H1 (cell line): ENCODE measurements around the gene NHSL2. TPM values are rescaled to one million over a fixed set of nuclear protein-coding genes. Genes with fewer than 3 reads are reported as not detected.

Experiments
- CTCF ChIA-PET: fragments of 300-600 bp; sonication (Branson Sonifier 250); formaldehyde crosslinking; loops from one replicate; lab custom pipeline; 2021; ENCODE audit not compliant: partially characterized antibody; lab: Charles Lee
- POLR2A ChIA-PET: fragments of 300-600 bp; sonication (Branson Sonifier 250); formaldehyde crosslinking; loops from one replicate; lab custom pipeline; 2021; ENCODE audit warnings: inconsistent platforms; ENCODE audit not compliant: partially characterized antibody; lab: Charles Lee
- DNase-seq, 2 experiments: peaks; one replicate each; pipeline versions ENCODE4 v3.0.0 to v3.0.0-alpha.2; 2010 to 2022; ENCODE audit warnings: low spot score in 2 of 2, low read depth in 1 of 2, mixed read lengths in 1 of 2
- FAIRE-seq: peaks from 2 replicates; lab custom pipeline; 2011; peaks lifted over from hg19 to GRCh38; lab: Jason Lieb, UNC
- H2AFZ ChIP-seq: 2 replicates; pipeline ENCODE4 v1.8.1; 2012; ENCODE audit warnings: low read length, inconsistent platforms
- H2AK5ac ChIP-seq: 2 replicates; pipeline ENCODE4 v1.6.1; 2013; ENCODE audit warnings: low read depth, low read length
- H2BK120ac ChIP-seq: replicated peaks from 2 replicates; pipeline ENCODE3; 2013; ENCODE audit warnings: low read depth, low read length, inconsistent platforms
- H2BK12ac ChIP-seq: 2 replicates; pipeline ENCODE4 v1.6.1; 2013; ENCODE audit warnings: low read depth, low read length
- H2BK15ac ChIP-seq: 2 replicates; pipeline ENCODE4 v1.6.1; 2013; ENCODE audit warnings: low read length
- H2BK20ac ChIP-seq: 2 replicates; pipeline ENCODE4 v1.6.1; 2013; ENCODE audit warnings: low read length
- H2BK5ac ChIP-seq: 2 replicates; pipeline ENCODE4 v1.6.1; 2013; ENCODE audit warnings: low read depth, low read length
- H3K14ac ChIP-seq: 2 replicates; pipeline ENCODE4 v1.6.1; 2013; ENCODE audit warnings: inconsistent platforms; ENCODE audit not compliant: insufficient read length
- H3K18ac ChIP-seq: 2 replicates; pipeline ENCODE4 v1.6.1; 2013; ENCODE audit warnings: low read length; ENCODE audit errors: extremely low read depth
- H3K23ac ChIP-seq: 2 replicates; pipeline ENCODE4 v1.6.1; 2013; ENCODE audit warnings: inconsistent platforms; ENCODE audit not compliant: insufficient read length
- H3K23me2 ChIP-seq: 2 replicates; pipeline ENCODE4 v1.6.1; 2013; ENCODE audit warnings: low read depth, low read length
- H3K27ac ChIP-seq: 2 replicates; pipeline ENCODE4 v1.6.1; 2011; ENCODE audit warnings: low read depth, low read length, inconsistent platforms
- H3K27me3 ChIP-seq, 4 experiments: replicated peaks in 1 of 4; 1 replicate in 1 of 4; 2 replicates in 3 of 4; pipeline versions ENCODE4 v1.6.1 to v1.8.1; 2011 to 2013; ENCODE audit warnings: low read length in 3 of 4, mild to moderate bottlenecking in 3 of 4, inconsistent platforms in 2 of 4, mixed read lengths in 2 of 4, moderate library complexity in 1 of 4; ENCODE audit not compliant: control insufficient read depth in 3 of 4, insufficient read depth in 3 of 4; ENCODE audit errors: extremely low read depth in 1 of 4
- H3K36me3 ChIP-seq, 4 experiments: 2 replicates each; pipeline versions ENCODE4 v1.6.1 to v1.8.1; 2011 to 2013; ENCODE audit warnings: mild to moderate bottlenecking in 4 of 4, low read length in 3 of 4, moderate library complexity in 2 of 4, control low read depth in 1 of 4, inconsistent platforms in 1 of 4; ENCODE audit not compliant: insufficient read depth in 4 of 4, control insufficient read depth in 2 of 4
- H3K4ac ChIP-seq: replicated peaks from 2 replicates; pipeline ENCODE3; 2013; ENCODE audit warnings: low read length, low read depth, mixed read lengths, inconsistent platforms; ENCODE audit not compliant: insufficient read length
- H3K4me1 ChIP-seq, 4 experiments: replicated peaks in 1 of 4; 1 replicate in 1 of 4; 2 replicates in 3 of 4; pipeline versions ENCODE4 v1.6.1 to v1.8.1; 2011 to 2013; ENCODE audit warnings: low read length in 3 of 4, inconsistent platforms in 2 of 4, mixed read lengths in 1 of 4; ENCODE audit not compliant: insufficient read depth in 4 of 4, control insufficient read depth in 3 of 4
- H3K4me2 ChIP-seq, 2 experiments: 2 replicates each; pipeline versions ENCODE4 v1.6.1 to v1.8.1; 2011 to 2013; ENCODE audit warnings: low read depth in 2 of 2, low read length in 2 of 2, control low read depth in 1 of 2, inconsistent platforms in 1 of 2, mild to moderate bottlenecking in 1 of 2; ENCODE audit not compliant: insufficient read depth in 1 of 2
- H3K4me3 ChIP-seq, 4 experiments: fragments of 200-600, 300-600 bp in 1 of 4; sonication (generic), shearing (Covaris generic), sonication (Bioruptor Twin) in 1 of 4; 2 replicates each; pipeline versions ENCODE4 v1.5.1 to v1.8.1; 2011 to 2016; ENCODE audit warnings: low read length in 4 of 4, low read depth in 3 of 4, control low read depth in 2 of 4, inconsistent platforms in 2 of 4, mild to moderate bottlenecking in 2 of 4, mixed read lengths in 1 of 4, moderate library complexity in 1 of 4; ENCODE audit not compliant: insufficient read depth in 2 of 4; ENCODE audit errors: extremely low read depth in 1 of 4
- H3K56ac ChIP-seq: replicated peaks from 2 replicates; pipeline ENCODE3; 2013; ENCODE audit warnings: low read depth, mild to moderate bottlenecking, mixed read lengths, low read length, inconsistent platforms; ENCODE audit not compliant: insufficient read length
- H3K79me1 ChIP-seq: 2 replicates; pipeline ENCODE4 v1.6.1; 2013; ENCODE audit warnings: low read depth, low read length, control low read depth
- H3K79me2 ChIP-seq, 2 experiments: 2 replicates each; pipeline versions ENCODE4 v1.6.1 to v1.8.1; 2012 to 2013; ENCODE audit warnings: low read length in 2 of 2, mild to moderate bottlenecking in 2 of 2, inconsistent platforms in 1 of 2; ENCODE audit not compliant: insufficient read depth in 2 of 2, control insufficient read depth in 1 of 2
- H3K9ac ChIP-seq, 4 experiments: replicated peaks in 1 of 4; 1 replicate in 1 of 4; 2 replicates in 3 of 4; pipeline versions ENCODE4 v1.6.1 to v1.8.1; 2011 to 2013; ENCODE audit warnings: low read depth in 3 of 4, low read length in 3 of 4, control low read depth in 2 of 4, mild to moderate bottlenecking in 2 of 4, moderate library complexity in 2 of 4, inconsistent platforms in 1 of 4; ENCODE audit errors: extremely low read depth in 1 of 4
- H3K9me3 ChIP-seq, 2 experiments: 2 replicates each; pipeline versions ENCODE4 v1.6.1 to v1.8.1; 2012 to 2013; ENCODE audit warnings: mild to moderate bottlenecking in 2 of 2, moderate library complexity in 2 of 2, control low read depth in 1 of 2, inconsistent platforms in 1 of 2, low read depth in 1 of 2, low read length in 1 of 2, mixed read lengths in 1 of 2; ENCODE audit not compliant: insufficient read depth in 2 of 2
- H4K20me1 ChIP-seq, 2 experiments: replicated peaks in 1 of 2; 2 replicates each; pipeline versions ENCODE3 to v1.8.1; 2011 to 2013; ENCODE audit warnings: inconsistent platforms in 2 of 2, low read length in 2 of 2, mild to moderate bottlenecking in 1 of 2; ENCODE audit not compliant: insufficient read depth in 2 of 2, control insufficient read depth in 1 of 2
- H4K5ac ChIP-seq: 2 replicates; pipeline ENCODE4 v1.6.1; 2013; ENCODE audit warnings: low read length, low read depth, mixed read lengths, inconsistent platforms; ENCODE audit not compliant: insufficient read length
- H4K8ac ChIP-seq: 2 replicates; pipeline ENCODE4 v1.8.0; 2013; ENCODE audit warnings: mild to moderate bottlenecking, moderate library complexity, low read length, inconsistent platforms; ENCODE audit not compliant: insufficient read depth; ENCODE audit errors: extremely low read depth
- H4K91ac ChIP-seq: replicated peaks from 2 replicates; pipeline ENCODE3; 2013; ENCODE audit warnings: low read length, mixed read lengths, inconsistent platforms; ENCODE audit not compliant: insufficient read length
- ASH2L ChIP-seq: fragments of 200-600, 300-600 bp; sonication (generic); IDR thresholded peaks from one replicate; pipeline ENCODE4 v1.7.1; 2017; ENCODE audit warnings: low read length
- CBX8 ChIP-seq: fragments of 300-800, 300-1000 bp; sonication (generic); IDR thresholded peaks from 2 replicates; pipeline ENCODE4 v1.7.1; 2016; ENCODE audit warnings: low read depth, low read length, borderline replicate concordance
- HDAC2 ChIP-seq, 2 experiments: fragments of 300-600 bp in 1 of 2; sonication (generic) in 1 of 2; IDR thresholded peaks; 2 replicates each; pipeline ENCODE4 v1.6.1; 2011 to 2012; ENCODE audit warnings: low read depth in 2 of 2, low read length in 2 of 2, mild to moderate bottlenecking in 2 of 2, moderate library complexity in 2 of 2, borderline replicate concordance in 1 of 2, inconsistent platforms in 1 of 2
- RBBP5 ChIP-seq: IDR thresholded peaks from 2 replicates; pipeline ENCODE4 v1.7.1; 2012; ENCODE audit warnings: low read depth, mild to moderate bottlenecking, inconsistent platforms, low read length, moderate library complexity, borderline replicate concordance
- RNF2 ChIP-seq: fragments of 200-900, 300-1000 bp; sonication (generic); IDR thresholded peaks from 2 replicates; pipeline ENCODE4 v1.7.1; 2016; ENCODE audit warnings: borderline replicate concordance, low read depth, mild to moderate bottlenecking, antibody characterized with exemption, low read length; ENCODE audit not compliant: poor library complexity, severe bottlenecking; ENCODE audit errors: missing control alignments
- SIN3A ChIP-seq, 2 experiments: IDR thresholded peaks in 1 of 2; conservative IDR thresholded peaks in 1 of 2; 2 replicates each; pipeline ENCODE4 v1.6.1; 2011 to 2012; ENCODE audit warnings: low read length in 2 of 2, improper control_type of control experiment in 1 of 2, low read depth in 1 of 2, mild to moderate bottlenecking in 1 of 2
- SIX5 ChIP-seq: IDR thresholded peaks from 2 replicates; pipeline ENCODE4 v1.6.1; 2011; ENCODE audit warnings: mild to moderate bottlenecking, low read depth, low read length
- TAF1 ChIP-seq: IDR thresholded peaks from 2 replicates; pipeline ENCODE4 v1.6.1; 2011; ENCODE audit warnings: mild to moderate bottlenecking, low read depth, low read length
- TCF12 ChIP-seq: IDR thresholded peaks from 2 replicates; pipeline ENCODE4 v1.6.1; 2011; ENCODE audit warnings: low read depth, mild to moderate bottlenecking, low read length
- WGBS, 2 experiments: shearing (Covaris generic) in 1 of 2; methylation state at CpG; one replicate each; pipeline versions ENCODE4 v1.1.6 to v1.1.7; 2013 to 2015; ENCODE audit warnings: low lambda C conversion rate in 2 of 2, mixed read lengths in 2 of 2, inconsistent platforms in 1 of 2, low coverage in 1 of 2, missing lambda C conversion rate in 1 of 2; ENCODE audit not compliant: insufficient replicate concordance in 2 of 2, insufficient coverage in 1 of 2, insufficient read length in 1 of 2; ENCODE audit errors: extremely low coverage in 1 of 2, missing lambda C conversion rate in 1 of 2; 5-methylcytosine and 5-hydroxymethylcytosine counted together
- polyA plus RNA-seq, 7 experiments: library from polyadenylated mRNA; depleted of rRNA in 3 of 7; stranded (reverse) in 5 of 7; unstranded in 2 of 7; fragments of >200 nt in 5 of 7; fragments of 200-250 nt in 2 of 7; gene quantifications; 1 replicate in 5 of 7; 2 replicates in 1 of 7; 4 replicates in 1 of 7; pipeline versions ENCODE4 v1.2.1 to v1.2.3, GENCODE V29; 2011 to 2013; ENCODE audit warnings: missing spikeins in 2 of 7, mixed read lengths in 2 of 7
- total RNA-seq: library from RNA; stranded (reverse); fragmentation: NEBNext Ultra II Directional; extraction: Animal tissue kit (Norgen Biotek cat#: 25700); gene quantifications from 2 replicates; pipeline ENCODE4 v1.2.1, GENCODE V29; 2021
- TF ChIP-seq, protein P1 (sequence below): IDR thresholded peaks from 2 replicates; pipeline ENCODE4 v1.6.1; 2012; ENCODE audit warnings: inconsistent platforms
- TF ChIP-seq, protein P2 (sequence below): IDR thresholded peaks from 2 replicates; pipeline ENCODE4 v1.6.1; 2012; ENCODE audit warnings: low read length, inconsistent platforms

The NHSL2 gene
- total and polyA plus RNA-seq, 2 of the 8 experiments (the other 6 are each of a cell fraction or from before 2014, with no cell fraction given), result 3.7 to 7.2 TPM

DNA sequence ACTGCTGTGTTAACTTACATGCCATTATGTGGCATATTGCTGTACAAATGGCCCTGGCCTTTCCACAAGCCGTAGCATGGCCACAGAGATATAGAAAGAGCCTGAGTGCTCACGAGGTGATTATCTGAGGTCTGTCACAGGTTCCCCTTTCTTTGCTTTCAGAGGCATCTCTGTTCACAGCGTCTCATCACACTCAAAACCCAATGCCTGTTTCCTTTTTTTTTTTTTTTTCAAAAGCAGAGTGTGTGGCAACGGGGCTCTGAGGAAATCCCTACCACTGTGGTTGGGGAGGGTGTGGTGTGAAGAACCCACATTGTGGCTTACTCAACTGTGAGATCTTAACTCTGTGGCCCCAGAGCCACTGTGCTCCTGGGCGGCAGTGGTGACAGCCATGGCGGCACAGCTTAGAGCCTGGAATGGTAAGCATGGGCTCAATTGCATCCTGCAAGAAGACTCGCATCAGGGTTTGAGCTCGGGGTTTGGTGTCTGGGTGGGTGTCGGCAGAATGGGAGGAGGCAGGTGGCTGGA lies 190.2 kb downstream of the NHSL2 start:
- H2BK15ac ChIP-seq, result no peak overlapping the region
- DNase-seq (no peak), FAIRE-seq (no peak)
- no peak overlapping the region for H3K4me3 ChIP-seq
- H2BK120ac ChIP-seq, result no peak overlapping the region
- H2AK5ac ChIP-seq, result no peak overlapping the region
- H2BK5ac ChIP-seq, result no peak overlapping the region
- no peak overlapping the region for H3K18ac ChIP-seq
- H4K5ac ChIP-seq, result no peak overlapping the region
- no peak overlapping the region for H2AFZ ChIP-seq
- H3K56ac ChIP-seq, result no peak overlapping the region
- H4K91ac ChIP-seq, result peak overlapping the region; percentile 65
- H3K4ac ChIP-seq, result no peak overlapping the region
- no peak overlapping the region for H4K8ac ChIP-seq
- no peak overlapping the region for H3K14ac ChIP-seq
- CTCF ChIA-PET, result interaction anchor here (0.7 to 1.6 kb wide), 4 partner anchors 25 to 79 kb away, joined by 3 to 6 read pairs (median 4); no protein-coding TSS in a partner anchor
- no peak overlapping the region for H3K4me2 ChIP-seq
- no peak overlapping the region for H3K27ac ChIP-seq
- no peaks in the 10 kb centered on the region for H3K79me2 ChIP-seq
- no peaks in the 10 kb centered on the region for H3K27me3 ChIP-seq
- POLR2A ChIA-PET, result no interaction called here
- no peaks in the 10 kb centered on the region for H3K79me1 ChIP-seq
- no peaks in the 10 kb centered on the region for H3K9me3 ChIP-seq
- H2BK20ac ChIP-seq, result no peak overlapping the region
- H3K36me3 ChIP-seq, result no peaks in the 10 kb centered on the region
- H2BK12ac ChIP-seq, result no peak overlapping the region
- no peak overlapping the region for H3K23ac ChIP-seq
- peaks cover 0 to 10% (median 6%) of the 10 kb centered on the region in 4 experiments; a peak in 5 of 7 replicates for H3K4me1 ChIP-seq
- 84% methylated on average over 6 of the region's 9 CpGs; no CpG with 5 or more reads in 1 of the 2 experiments for WGBS, 2 experiments
- no peaks in the 10 kb centered on the region for H4K20me1 ChIP-seq
- 0 out of 2 replicates have a peak, but pooled peaks cover 2% of the 10 kb centered on the region for H3K23me2 ChIP-seq
- H3K9ac ChIP-seq, result no peak overlapping the region
- TF ChIP-seq CBX8 (no peak), RNF2 (no peak), HDAC2 (IDR thresholded peaks at IDR 0.05; ENCODE audit: borderline replicate concordance in 1 of 2, low read depth in 2 of 2, low read length in 2 of 2) (no peak), TCF12 (no peak), TAF1 (no peak), SIX5 (no peak), RBBP5 (no peak), SIN3A (conservative IDR thresholded peaks at IDR 0.05 in 1 of 2, IDR thresholded peaks at IDR 0.05 in 1 of 2; ENCODE audit: low read depth in 1 of 2, low read length in 2 of 2) (no peak), ASH2L (no peak)
- TF ChIP-seq, protein P1, sequence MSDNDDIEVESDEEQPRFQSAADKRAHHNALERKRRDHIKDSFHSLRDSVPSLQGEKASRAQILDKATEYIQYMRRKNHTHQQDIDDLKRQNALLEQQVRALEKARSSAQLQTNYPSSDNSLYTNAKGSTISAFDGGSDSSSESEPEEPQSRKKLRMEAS, result no peak
- TF ChIP-seq, protein P2, sequence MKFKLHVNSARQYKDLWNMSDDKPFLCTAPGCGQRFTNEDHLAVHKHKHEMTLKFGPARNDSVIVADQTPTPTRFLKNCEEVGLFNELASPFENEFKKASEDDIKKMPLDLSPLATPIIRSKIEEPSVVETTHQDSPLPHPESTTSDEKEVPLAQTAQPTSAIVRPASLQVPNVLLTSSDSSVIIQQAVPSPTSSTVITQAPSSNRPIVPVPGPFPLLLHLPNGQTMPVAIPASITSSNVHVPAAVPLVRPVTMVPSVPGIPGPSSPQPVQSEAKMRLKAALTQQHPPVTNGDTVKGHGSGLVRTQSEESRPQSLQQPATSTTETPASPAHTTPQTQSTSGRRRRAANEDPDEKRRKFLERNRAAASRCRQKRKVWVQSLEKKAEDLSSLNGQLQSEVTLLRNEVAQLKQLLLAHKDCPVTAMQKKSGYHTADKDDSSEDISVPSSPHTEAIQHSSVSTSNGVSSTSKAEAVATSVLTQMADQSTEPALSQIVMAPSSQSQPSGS, result no peak
